ENCODE measurements around the gene POLR3K. TPM values are rescaled to one million over a fixed set of nuclear protein-coding genes. Genes with fewer than 3 reads are reported as not detected.

POLR3K gene
- total RNA-seq, 1 experiment from 2014 or later = 22.7 TPM

DNA sequence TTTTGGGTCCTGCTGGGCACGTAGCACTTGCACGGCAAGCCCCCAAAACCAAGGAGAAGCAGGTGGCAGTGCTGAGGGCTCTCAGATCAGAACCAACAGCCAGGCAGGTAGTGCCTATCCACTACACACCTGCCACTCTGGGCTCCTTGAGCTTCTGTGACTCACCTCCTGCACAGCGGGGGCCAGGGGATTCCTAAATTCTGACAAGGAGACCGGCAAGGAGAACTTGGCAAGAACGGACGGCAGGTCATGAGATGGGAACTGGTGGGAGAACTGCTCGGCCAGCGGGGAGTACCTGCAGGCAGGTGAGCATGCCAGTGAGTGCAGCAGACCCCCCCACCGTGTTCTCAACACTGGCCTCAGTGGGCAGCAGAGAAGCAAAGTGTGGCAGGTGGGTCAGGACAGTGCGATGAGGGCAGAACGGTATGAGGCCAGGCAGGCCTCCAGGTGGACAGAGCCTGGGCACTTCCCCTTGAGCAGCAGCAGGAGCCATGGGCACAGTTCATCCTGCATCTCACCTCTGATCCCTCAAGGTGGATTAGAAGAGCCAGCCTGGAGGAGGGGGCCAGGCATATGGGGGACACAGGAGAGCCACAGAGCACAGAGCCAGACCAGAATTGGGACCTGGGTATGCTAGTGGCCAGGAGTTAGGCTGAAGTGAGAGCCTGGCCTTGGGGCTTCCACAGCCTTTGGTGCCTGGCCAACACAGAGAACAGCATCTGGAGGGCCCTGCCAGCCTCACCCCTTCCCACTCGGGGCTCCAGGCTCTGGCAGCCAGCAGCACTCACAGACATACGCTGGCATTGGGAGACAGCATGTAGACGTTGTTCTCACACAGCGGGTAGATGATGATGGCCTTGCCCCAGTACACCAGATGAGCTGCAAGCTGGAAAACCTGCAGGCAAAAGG, 39.3 kb upstream of the POLR3K start:
- DNase-seq (ENCODE audit: low read depth, low spot score) (no peak), ATAC-seq (no peak)
- intact Hi-C loops (cut with micrococcal nuclease) = no loop called here
- Histone ChIP-seq H2AFZ (ENCODE audit: low read depth, low read length, poor library complexity, severe bottlenecking) (no peak overlapping the region), H3K27ac (ENCODE audit: low read depth, low read length) (no peak overlapping the region), H3K4me2 (ENCODE audit: low read length) (no peak overlapping the region), H3K27me3 (ENCODE audit: insufficient read depth, low read length) (no peaks in the 10 kb centered on the region), H4K20me1 (ENCODE audit: insufficient read depth) (no peaks in the 10 kb centered on the region), H3K9ac (ENCODE audit: low read length) (no peak overlapping the region), H3K9me2 (ENCODE audit: insufficient read depth) (no peaks in the 10 kb centered on the region), H3K36me3 (ENCODE audit: control insufficient read depth in 1 of 2, insufficient read depth in 2 of 2, low read length in 2 of 2) (no peaks in the 10 kb centered on the region), H3K9me3 (ENCODE audit: control insufficient read depth in 1 of 2, insufficient read depth in 1 of 2, low read depth in 1 of 2, low read length in 2 of 2) (no peaks in the 10 kb centered on the region), H3K4me3 (replicated peaks in 1 of 2; ENCODE audit: low read depth in 1 of 2, low read length in 2 of 2) (no peak overlapping the region), H3K79me2 (ENCODE audit: insufficient read depth, low read length) (no peaks in the 10 kb centered on the region), H3K4me1 (ENCODE audit: control insufficient read depth in 1 of 2, insufficient read depth in 2 of 2, low read length in 2 of 2) (no peaks in the 10 kb centered on the region)
- RAD21 ChIA-PET (ENCODE audit: low non-redundant PET in 1 of 2, low total read pairs in 2 of 2, uncharacterized antibody in 2 of 2, unreplicated experiment in 2 of 2) = no interaction called here
- TF ChIP-seq, protein P1, sequence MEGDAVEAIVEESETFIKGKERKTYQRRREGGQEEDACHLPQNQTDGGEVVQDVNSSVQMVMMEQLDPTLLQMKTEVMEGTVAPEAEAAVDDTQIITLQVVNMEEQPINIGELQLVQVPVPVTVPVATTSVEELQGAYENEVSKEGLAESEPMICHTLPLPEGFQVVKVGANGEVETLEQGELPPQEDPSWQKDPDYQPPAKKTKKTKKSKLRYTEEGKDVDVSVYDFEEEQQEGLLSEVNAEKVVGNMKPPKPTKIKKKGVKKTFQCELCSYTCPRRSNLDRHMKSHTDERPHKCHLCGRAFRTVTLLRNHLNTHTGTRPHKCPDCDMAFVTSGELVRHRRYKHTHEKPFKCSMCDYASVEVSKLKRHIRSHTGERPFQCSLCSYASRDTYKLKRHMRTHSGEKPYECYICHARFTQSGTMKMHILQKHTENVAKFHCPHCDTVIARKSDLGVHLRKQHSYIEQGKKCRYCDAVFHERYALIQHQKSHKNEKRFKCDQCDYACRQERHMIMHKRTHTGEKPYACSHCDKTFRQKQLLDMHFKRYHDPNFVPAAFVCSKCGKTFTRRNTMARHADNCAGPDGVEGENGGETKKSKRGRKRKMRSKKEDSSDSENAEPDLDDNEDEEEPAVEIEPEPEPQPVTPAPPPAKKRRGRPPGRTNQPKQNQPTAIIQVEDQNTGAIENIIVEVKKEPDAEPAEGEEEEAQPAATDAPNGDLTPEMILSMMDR (IDR thresholded peaks at IDR 0.05 in 2 of 3, conservative IDR thresholded peaks at IDR 0.05 in 1 of 3; ENCODE audit: borderline replicate concordance in 1 of 3, insufficient read depth in 1 of 3, low read depth in 2 of 3, low read length in 2 of 3) = no peak
- no peak for TF ChIP-seq EZH2 (IDR thresholded peaks at IDR 0.05)
- TF ChIP-seq RAD21 (IDR thresholded peaks at IDR 0.05; ENCODE audit: low read depth) = no peak
- TF ChIP-seq EZH2phosphoT487 (IDR thresholded peaks at IDR 0.05; ENCODE audit: borderline replicate concordance) = no peak
- TF ChIP-seq, protein P2, sequence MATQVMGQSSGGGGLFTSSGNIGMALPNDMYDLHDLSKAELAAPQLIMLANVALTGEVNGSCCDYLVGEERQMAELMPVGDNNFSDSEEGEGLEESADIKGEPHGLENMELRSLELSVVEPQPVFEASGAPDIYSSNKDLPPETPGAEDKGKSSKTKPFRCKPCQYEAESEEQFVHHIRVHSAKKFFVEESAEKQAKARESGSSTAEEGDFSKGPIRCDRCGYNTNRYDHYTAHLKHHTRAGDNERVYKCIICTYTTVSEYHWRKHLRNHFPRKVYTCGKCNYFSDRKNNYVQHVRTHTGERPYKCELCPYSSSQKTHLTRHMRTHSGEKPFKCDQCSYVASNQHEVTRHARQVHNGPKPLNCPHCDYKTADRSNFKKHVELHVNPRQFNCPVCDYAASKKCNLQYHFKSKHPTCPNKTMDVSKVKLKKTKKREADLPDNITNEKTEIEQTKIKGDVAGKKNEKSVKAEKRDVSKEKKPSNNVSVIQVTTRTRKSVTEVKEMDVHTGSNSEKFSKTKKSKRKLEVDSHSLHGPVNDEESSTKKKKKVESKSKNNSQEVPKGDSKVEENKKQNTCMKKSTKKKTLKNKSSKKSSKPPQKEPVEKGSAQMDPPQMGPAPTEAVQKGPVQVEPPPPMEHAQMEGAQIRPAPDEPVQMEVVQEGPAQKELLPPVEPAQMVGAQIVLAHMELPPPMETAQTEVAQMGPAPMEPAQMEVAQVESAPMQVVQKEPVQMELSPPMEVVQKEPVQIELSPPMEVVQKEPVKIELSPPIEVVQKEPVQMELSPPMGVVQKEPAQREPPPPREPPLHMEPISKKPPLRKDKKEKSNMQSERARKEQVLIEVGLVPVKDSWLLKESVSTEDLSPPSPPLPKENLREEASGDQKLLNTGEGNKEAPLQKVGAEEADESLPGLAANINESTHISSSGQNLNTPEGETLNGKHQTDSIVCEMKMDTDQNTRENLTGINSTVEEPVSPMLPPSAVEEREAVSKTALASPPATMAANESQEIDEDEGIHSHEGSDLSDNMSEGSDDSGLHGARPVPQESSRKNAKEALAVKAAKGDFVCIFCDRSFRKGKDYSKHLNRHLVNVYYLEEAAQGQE (IDR thresholded peaks at IDR 0.05; ENCODE audit: low read depth) = no peak
- TF ChIP-seq YY1 (IDR thresholded peaks at IDR 0.05; ENCODE audit: extremely low read depth, insufficient replicate concordance, low read depth, low read length) = no peak
- no peak for TF ChIP-seq TCF7L2 (IDR thresholded peaks at IDR 0.05; ENCODE audit: borderline replicate concordance, extremely low read depth, insufficient read depth, insufficient read length)
- TF ChIP-seq, protein P3, sequence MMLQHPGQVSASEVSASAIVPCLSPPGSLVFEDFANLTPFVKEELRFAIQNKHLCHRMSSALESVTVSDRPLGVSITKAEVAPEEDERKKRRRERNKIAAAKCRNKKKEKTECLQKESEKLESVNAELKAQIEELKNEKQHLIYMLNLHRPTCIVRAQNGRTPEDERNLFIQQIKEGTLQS (IDR thresholded peaks at IDR 0.05) = no peak
- TF ChIP-seq CEBPB (IDR thresholded peaks at IDR 0.05; ENCODE audit: low read depth) = no peak
- no peak for TF ChIP-seq ZNF274 (IDR thresholded peaks at IDR 0.05; ENCODE audit: low read depth, low read length)
- no peak for TF ChIP-seq POLR2AphosphoS5 (IDR thresholded peaks at IDR 0.05; ENCODE audit: low read depth, low read length)
- TF ChIP-seq SP1 (IDR thresholded peaks at IDR 0.05; ENCODE audit: low read depth) = no peak
- no peak for TF ChIP-seq ELF1 (IDR thresholded peaks at IDR 0.05; ENCODE audit: borderline replicate concordance, low read depth)
- no peak for TF ChIP-seq FOSL1 (IDR thresholded peaks at IDR 0.05; ENCODE audit: low read depth)
- TF ChIP-seq, protein P4, sequence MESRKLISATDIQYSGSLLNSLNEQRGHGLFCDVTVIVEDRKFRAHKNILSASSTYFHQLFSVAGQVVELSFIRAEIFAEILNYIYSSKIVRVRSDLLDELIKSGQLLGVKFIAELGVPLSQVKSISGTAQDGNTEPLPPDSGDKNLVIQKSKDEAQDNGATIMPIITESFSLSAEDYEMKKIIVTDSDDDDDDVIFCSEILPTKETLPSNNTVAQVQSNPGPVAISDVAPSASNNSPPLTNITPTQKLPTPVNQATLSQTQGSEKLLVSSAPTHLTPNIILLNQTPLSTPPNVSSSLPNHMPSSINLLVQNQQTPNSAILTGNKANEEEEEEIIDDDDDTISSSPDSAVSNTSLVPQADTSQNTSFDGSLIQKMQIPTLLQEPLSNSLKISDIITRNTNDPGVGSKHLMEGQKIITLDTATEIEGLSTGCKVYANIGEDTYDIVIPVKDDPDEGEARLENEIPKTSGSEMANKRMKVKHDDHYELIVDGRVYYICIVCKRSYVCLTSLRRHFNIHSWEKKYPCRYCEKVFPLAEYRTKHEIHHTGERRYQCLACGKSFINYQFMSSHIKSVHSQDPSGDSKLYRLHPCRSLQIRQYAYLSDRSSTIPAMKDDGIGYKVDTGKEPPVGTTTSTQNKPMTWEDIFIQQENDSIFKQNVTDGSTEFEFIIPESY (IDR thresholded peaks at IDR 0.05; ENCODE audit: extremely low read depth, insufficient replicate concordance, low read length) = no peak
- no peak for TF ChIP-seq ZFX (IDR thresholded peaks at IDR 0.05)
- TF ChIP-seq SRF (IDR thresholded peaks at IDR 0.05; ENCODE audit: low read depth) = no peak
- TF ChIP-seq JUND (IDR thresholded peaks at IDR 0.05) = no peak
- no peak for TF ChIP-seq POLR2A (IDR thresholded peaks at IDR 0.05; ENCODE audit: borderline replicate concordance, extremely low read depth, insufficient read depth, insufficient read length)
- no peak for TF ChIP-seq CBX3 (IDR thresholded peaks at IDR 0.05; ENCODE audit: low read depth)
- CTCF ChIA-PET = no interaction called here
- no TSS peak for BruUV-seq (replicated peaks)
- POLR2A ChIA-PET = no interaction called here
